HepG2 (cell line): ENCODE results near the gene FMNL1. TPM values are rescaled to one million over a fixed set of nuclear protein-coding genes. Genes with fewer than 3 reads are reported as not detected.

Experiments used
- AGO1 ChIP-seq: fragments of 200-400 bp; formaldehyde crosslinking; IDR thresholded peaks from 2 replicates; pipeline ENCODE4 v1.6.1; 2017; ENCODE audit warnings: mild to moderate bottlenecking, low read depth, low read length, moderate library complexity; ENCODE audit not compliant: poor library complexity, severe bottlenecking
- CAMTA2 ChIP-seq: sonication (generic); formaldehyde crosslinking; IDR thresholded peaks from 2 replicates; pipeline ENCODE4 v1.4.0; 2020; ENCODE audit warnings: mild to moderate bottlenecking, missing genetic modification reagents, borderline replicate concordance
- E2F5 ChIP-seq: sonication (generic); formaldehyde crosslinking; conservative IDR thresholded peaks from 2 replicates; pipeline ENCODE4 v1.4.0; 2020; ENCODE audit warnings: missing genetic modification reagents
- FOXO1 ChIP-seq: sonication (generic); formaldehyde crosslinking; IDR thresholded peaks from 2 replicates; pipeline ENCODE4 v1.4.0; 2020; ENCODE audit warnings: missing genetic modification reagents
- ISL2 ChIP-seq: sonication (generic); formaldehyde crosslinking; IDR thresholded peaks from 2 replicates; pipeline ENCODE4 v1.5.0; 2020; ENCODE audit warnings: missing genetic modification reagents
- JUND ChIP-seq: sonication (generic); formaldehyde crosslinking; IDR thresholded peaks from 2 replicates; pipeline ENCODE4 v1.8.0; 2022; ENCODE audit warnings: mild to moderate bottlenecking, missing genetic modification reagents
- KLF11 ChIP-seq: IDR thresholded peaks from 2 replicates; pipeline ENCODE4 v1.6.1; 2016; ENCODE audit warnings: missing compliant biosample characterization
- NFRKB ChIP-seq: fragments of 450-650 bp; IDR thresholded peaks from 2 replicates; pipeline ENCODE4 v1.6.1; 2017
- NFYB ChIP-seq: sonication (generic); formaldehyde crosslinking; IDR thresholded peaks from 2 replicates; pipeline ENCODE4 v1.4.0; 2020; ENCODE audit warnings: missing genetic modification reagents
- SALL2 ChIP-seq: sonication (generic); formaldehyde crosslinking; IDR thresholded peaks from 2 replicates; pipeline ENCODE4 v1.8.1; 2023; ENCODE audit warnings: mild to moderate bottlenecking, missing genetic modification reagents, inconsistent platforms
- STAT6 ChIP-seq: sonication (generic); formaldehyde crosslinking; IDR thresholded peaks from 2 replicates; pipeline ENCODE4 v1.4.0; 2020; ENCODE audit warnings: missing genetic modification reagents, mild to moderate bottlenecking, borderline replicate concordance
- TBL1XR1 ChIP-seq: fragments of 150-350 bp; IDR thresholded peaks from 2 replicates; pipeline ENCODE4 v1.6.1; 2014; ENCODE audit warnings: borderline replicate concordance, low read length; ENCODE audit not compliant: partially characterized antibody
- TBX2 ChIP-seq: sonication (generic); formaldehyde crosslinking; IDR thresholded peaks from 2 replicates; pipeline ENCODE4 v1.5.0; 2020; ENCODE audit warnings: missing genetic modification reagents, mild to moderate bottlenecking, borderline replicate concordance
- TMF1 ChIP-seq: sonication (generic); formaldehyde crosslinking; IDR thresholded peaks from 2 replicates; pipeline ENCODE4 v1.8.1; 2022; ENCODE audit warnings: low read depth, missing genetic modification reagents
- ZBTB49 ChIP-seq: sonication (generic); formaldehyde crosslinking; IDR thresholded peaks from 2 replicates; pipeline ENCODE4 v1.4.0; 2020; ENCODE audit warnings: missing genetic modification reagents, borderline replicate concordance
- ZNF136 ChIP-seq: sonication (generic); formaldehyde crosslinking; IDR thresholded peaks from 2 replicates; pipeline ENCODE4 v1.8.1; 2022; ENCODE audit warnings: low read depth, mild to moderate bottlenecking, moderate library complexity, missing genetic modification reagents
- ZNF24 ChIP-seq: fragments of 450-650 bp; IDR thresholded peaks from 2 replicates; pipeline ENCODE4 v1.6.1; 2017; ENCODE audit warnings: antibody characterized with exemption, mild to moderate bottlenecking
- ZNF414 ChIP-seq: sonication (generic); formaldehyde crosslinking; IDR thresholded peaks from 2 replicates; pipeline ENCODE4 v1.5.0; 2020; ENCODE audit warnings: missing genetic modification reagents
- ZNF556 ChIP-seq: sonication (generic); formaldehyde crosslinking; IDR thresholded peaks from 2 replicates; pipeline ENCODE4 v1.4.0; 2020; ENCODE audit warnings: mild to moderate bottlenecking, missing genetic modification reagents, borderline replicate concordance
- ZNF724P ChIP-seq: sonication (generic); formaldehyde crosslinking; IDR thresholded peaks from 2 replicates; pipeline ENCODE4 v1.8.0; 2022; ENCODE audit warnings: missing genetic modification reagents, borderline replicate concordance
- ZSCAN9 ChIP-seq: IDR thresholded peaks from 2 replicates; pipeline ENCODE4 v1.6.1; 2016; ENCODE audit warnings: borderline replicate concordance
- polyA plus RNA-seq, 8 experiments: library from polyadenylated mRNA; depleted of rRNA in 3 of 8; stranded (reverse) in 7 of 8; unstranded in 1 of 8; fragments of >200 nt; fragmentation: Illumina TruSeq in 4 of 8; extraction: Trizol in 4 of 8; gene quantifications; 2 replicates each; pipeline versions ENCODE4 v1.2.1 to v1.2.3, GENCODE V29; 2011 to 2016; ENCODE audit warnings: low read depth in 4 of 8, missing spikeins in 1 of 8, mixed read lengths in 1 of 8; ENCODE audit not compliant: insufficient read depth in 1 of 8
- total RNA-seq, 5 experiments: library from RNA; depleted of rRNA; stranded (reverse); fragments of >200 nt; fragmentation: Illumina TruSeq; extraction: Trizol; gene quantifications; 2 replicates each; pipeline ENCODE4 v1.2.3, GENCODE V29; 2016; ENCODE audit warnings: low read depth in 1 of 5

FMNL1 gene
- total and polyA plus RNA-seq, 2 of the 13 experiments (the other 11 are each of a cell fraction or from before 2014, with no cell fraction given), result 0.53 to 0.70 TPM

- no peak for TF ChIP-seq CAMTA2 (CRISPR knock-in tag)
- peak; percentile 92; the same call in 1 of the 2 replicates for TF ChIP-seq ZNF556 (CRISPR knock-in tag)
- no peak for TF ChIP-seq STAT6 (CRISPR knock-in tag)
- no peak for TF ChIP-seq ZBTB49 (CRISPR knock-in tag)
- TF ChIP-seq SALL2, result peak; percentile 74; the same call in 1 of the 2 replicates
- no peak for TF ChIP-seq NFRKB
- no peak for TF ChIP-seq ZNF414 (CRISPR knock-in tag)
- TF ChIP-seq ZSCAN9 (CRISPR knock-in tag), result peak; percentile 77; the same call in 1 of the 2 replicates
- TF ChIP-seq FOXO1 (CRISPR knock-in tag), result peak; percentile 21; the same call in 1 of the 2 replicates
- TF ChIP-seq TBX2 (CRISPR knock-in tag), result peak; percentile 83
- TF ChIP-seq NFYB (CRISPR knock-in tag), result no peak
- TF ChIP-seq JUND (CRISPR knock-in tag), result no peak
- TF ChIP-seq ISL2, result peak; percentile 68
- peak; percentile 85 for TF ChIP-seq ZNF724P (CRISPR knock-in tag)
- peak; percentile 18 for TF ChIP-seq AGO1
- TF ChIP-seq E2F5 (CRISPR knock-in tag), result no peak
- TF ChIP-seq ZNF136 (CRISPR knock-in tag), result no peak
- peak; percentile 58; the same call in 1 of the 2 replicates for TF ChIP-seq KLF11
- TF ChIP-seq TMF1, result no peak
- no peak for TF ChIP-seq ZNF24
- TF ChIP-seq TBL1XR1, result no peak
Measured at GRCh38 chr17:45172541-45173286, 49.0 kb upstream of the FMNL1 start (continued).
